ENCODE results near the gene HIVEP3. TPM values are rescaled to one million over a fixed set of nuclear protein-coding genes. Genes with fewer than 3 reads are reported as not detected.

The HIVEP3 gene
- total and polyA plus RNA-seq, 5 donors: 6.3 to 7.9 (median 7.2) TPM

GRCh38 chr1:41461790-41462679 lies 456.7 kb downstream of the HIVEP3 start:
- 51% methylated on average over 4 of the region's 4 CpGs for WGBS
- no peaks in the 10 kb centered on the region for H3K9me3 ChIP-seq (ENCODE audit: control insufficient read depth, low read length)
- DNase-seq: no peak
- H3K4me3 ChIP-seq (ENCODE audit: low read length): no peak overlapping the region
- intact Hi-C loops (cut with DNase I): no loop called here
- no peaks in the 10 kb centered on the region for H3K27me3 ChIP-seq (ENCODE audit: control insufficient read depth, insufficient read depth)
- ATAC-seq: no peak
- H3K4me1 ChIP-seq (ENCODE audit: control insufficient read depth, insufficient read depth, low read length): peaks cover 2% of the 10 kb centered on the region
- no peak overlapping the region for H3K27ac ChIP-seq (ENCODE audit: low read length)

GRCh38 chr1:41456847-41457540 lies 461.7 kb downstream of the HIVEP3 start:
- Histone ChIP-seq H3K27me3 (ENCODE audit: control insufficient read depth, insufficient read depth) (no peaks in the 10 kb centered on the region), H3K27ac (ENCODE audit: low read length) (no peak overlapping the region), H3K4me3 (ENCODE audit: low read length) (no peak overlapping the region), H3K4me1 (ENCODE audit: control insufficient read depth, insufficient read depth, low read length) (peaks cover 9% of the 10 kb centered on the region), H3K9me3 (ENCODE audit: control insufficient read depth, low read length) (no peaks in the 10 kb centered on the region)
- DNase-seq (peak in 1 of 3 donors; percentile 64), ATAC-seq (peak; percentile 38 to 43)
- intact Hi-C loops (cut with DNase I): no loop called here
- 68% methylated on average over 10 of the region's 10 CpGs for WGBS

Other genes starting within 250 kb of the HIVEP3 start
- gene GUCA2B, start 234.5 kb upstream of the HIVEP3 start, total RNA-seq: not detected
- gene GUCA2B, start 234.5 kb upstream of the HIVEP3 start, polyA plus RNA-seq: not detected
- gene GUCA2A, start 245.8 kb upstream of the HIVEP3 start, total RNA-seq: not detected
- gene GUCA2A, start 245.8 kb upstream of the HIVEP3 start, polyA plus RNA-seq: not detected

Data from right cardiac atrium (tissue), 5 donors.